Mesendoderm (in vitro differentiated cells): ENCODE measurements around the gene SCN3B.

Source experiments
- DNase-seq: peaks from one replicate; pipeline ENCODE4 v3.0.0; 2013
- H2AK5ac ChIP-seq: 2 replicates; pipeline ENCODE4 v1.6.1; 2013; ENCODE audit warnings: low read length, inconsistent platforms
- H2BK120ac ChIP-seq: 2 replicates; pipeline ENCODE4 v1.6.1; 2013; ENCODE audit warnings: low read depth, mild to moderate bottlenecking, low read length, moderate library complexity, mixed read lengths
- H2BK15ac ChIP-seq: replicated peaks from 2 replicates; pipeline ENCODE4 v1.6.1; 2013; ENCODE audit warnings: low read depth, mild to moderate bottlenecking, moderate library complexity
- H2BK5ac ChIP-seq: 2 replicates; pipeline ENCODE4 v1.6.1; 2013; ENCODE audit warnings: low read length, inconsistent platforms
- H3K18ac ChIP-seq: 2 replicates; pipeline ENCODE4 v1.6.1; 2013; ENCODE audit warnings: mild to moderate bottlenecking, low read length, mixed read lengths
- H3K23ac ChIP-seq: one replicate; pipeline ENCODE4 v1.6.1; 2013; ENCODE audit warnings: low read length
- H3K27ac ChIP-seq: 2 replicates; pipeline ENCODE4 v1.5.1; 2013; ENCODE audit warnings: low read depth, mild to moderate bottlenecking, inconsistent platforms, low read length, moderate library complexity
- H3K27me3 ChIP-seq: 2 replicates; pipeline ENCODE4 v1.6.1; 2013; ENCODE audit warnings: low read length, control low read depth, mild to moderate bottlenecking, inconsistent platforms; ENCODE audit not compliant: insufficient read depth, poor library complexity
- H3K36me3 ChIP-seq: 2 replicates; pipeline ENCODE4 v1.6.1; 2013; ENCODE audit warnings: low read length, inconsistent platforms; ENCODE audit not compliant: control insufficient read depth, insufficient read depth
- H3K4ac ChIP-seq: one replicate; pipeline ENCODE4 v1.6.1; 2013; ENCODE audit warnings: low read depth, mild to moderate bottlenecking, low read length, moderate library complexity
- H3K4me1 ChIP-seq: 2 replicates; pipeline ENCODE4 v1.6.1; 2013; ENCODE audit warnings: low read depth, low read length, inconsistent platforms; ENCODE audit not compliant: control insufficient read depth
- H3K4me2 ChIP-seq: 2 replicates; pipeline ENCODE4 v1.6.1; 2013; ENCODE audit warnings: low read length
- H3K4me3 ChIP-seq: 2 replicates; pipeline ENCODE4 v1.5.1; 2013; ENCODE audit warnings: mild to moderate bottlenecking, low read length
- H3K56ac ChIP-seq: one replicate; pipeline ENCODE4 v1.6.1; 2013; ENCODE audit warnings: low read length
- H3K79me1 ChIP-seq: 2 replicates; pipeline ENCODE4 v1.6.1; 2013; ENCODE audit warnings: low read length, inconsistent platforms
- H3K79me2 ChIP-seq: 2 replicates; pipeline ENCODE4 v1.6.1; 2013; ENCODE audit warnings: mild to moderate bottlenecking, low read length; ENCODE audit not compliant: control insufficient read depth, insufficient read depth
- H3K9ac ChIP-seq: 2 replicates; pipeline ENCODE4 v1.6.1; 2013; ENCODE audit warnings: low read length, inconsistent platforms
- H4K5ac ChIP-seq: one replicate; pipeline ENCODE4 v1.6.1; 2013; ENCODE audit warnings: low read length
- H4K8ac ChIP-seq: one replicate; pipeline ENCODE4 v1.6.1; 2013; ENCODE audit warnings: low read depth, mild to moderate bottlenecking, control low read depth, low read length, moderate library complexity
- WGBS: extraction: QIAGEN DNeasy Blood & Tissue Kit; methylation state at CpG from one replicate; pipeline ENCODE4 v1.1.7; 2013; ENCODE audit warnings: low lambda C conversion rate, missing lambda C conversion rate; ENCODE audit not compliant: insufficient coverage; ENCODE audit errors: extremely low coverage; 5-methylcytosine and 5-hydroxymethylcytosine counted together

SCN3B gene

DNA sequence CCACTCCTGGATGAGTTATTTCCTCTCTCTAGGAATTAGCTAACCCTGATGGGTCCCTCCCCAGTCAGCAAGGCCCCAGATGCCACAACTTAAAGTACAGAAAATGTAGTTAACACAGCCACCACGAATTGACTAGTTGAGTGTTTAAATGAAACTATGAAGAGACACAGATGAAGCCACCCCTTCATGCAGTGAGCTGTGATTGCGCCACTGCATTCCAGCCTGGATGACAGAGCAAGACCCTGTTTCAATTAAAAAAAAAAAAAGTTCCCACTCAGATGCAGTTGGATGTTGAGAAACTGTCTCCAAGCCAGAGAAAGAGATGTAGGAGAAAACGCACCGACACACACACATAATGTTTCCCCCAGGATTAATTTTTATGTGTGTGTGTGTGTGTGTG is 53.3 kb downstream of the SCN3B start:
- Histone ChIP-seq H2BK5ac (no peak overlapping the region), H2BK15ac (no peak overlapping the region), H3K79me1 (no peaks in the 10 kb centered on the region), H3K27me3 (no peaks in the 10 kb centered on the region), H3K4me2 (no peak overlapping the region), H3K23ac (no peak overlapping the region), H3K56ac (no peak overlapping the region), H2AK5ac (no peak overlapping the region), H3K4me1 (no peaks in the 10 kb centered on the region), H3K27ac (no peak overlapping the region), H4K5ac (no peak overlapping the region), H3K36me3 (peaks cover 3% of the 10 kb centered on the region), H3K4me3 (no peak overlapping the region), H2BK120ac (no peak overlapping the region), H3K9ac (no peak overlapping the region), H3K18ac (no peak overlapping the region), H3K4ac (no peak overlapping the region), H3K79me2 (no peaks in the 10 kb centered on the region), H4K8ac (no peak overlapping the region)
- DNase-seq: no peak
- WGBS: no CpG with 5 or more reads among the region's 4 CpGs

DNA sequence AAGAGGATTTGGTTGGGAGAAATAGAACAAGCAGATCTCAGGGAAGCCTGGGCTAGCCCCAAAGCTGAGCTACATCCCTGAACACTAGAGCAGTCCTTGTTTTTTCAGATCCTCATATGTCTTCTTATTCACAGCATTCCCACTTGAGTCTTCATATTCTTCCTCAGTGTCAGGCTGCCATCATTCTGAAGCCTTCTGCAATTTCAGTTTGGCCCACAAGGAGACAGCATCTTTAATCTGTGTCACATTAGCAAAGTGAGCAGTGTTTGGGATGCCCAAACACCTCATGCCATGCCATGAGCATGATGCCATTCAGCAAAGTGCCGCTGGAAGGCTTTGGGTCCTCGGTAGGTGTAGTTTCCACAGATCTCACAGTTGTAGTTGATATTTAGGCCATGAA is 56.6 kb downstream of the SCN3B start:
- no peak overlapping the region for H3K23ac ChIP-seq
- no peak overlapping the region for H2BK120ac ChIP-seq
- H3K79me1 ChIP-seq: no peaks in the 10 kb centered on the region
- no peaks in the 10 kb centered on the region for H3K79me2 ChIP-seq
- no peaks in the 10 kb centered on the region for H3K4me1 ChIP-seq
- no peak overlapping the region for H3K9ac ChIP-seq
- no peak overlapping the region for H4K5ac ChIP-seq
- DNase-seq: no peak
- no peak overlapping the region for H3K4me3 ChIP-seq
- H3K27ac ChIP-seq: no peak overlapping the region
- H3K36me3 ChIP-seq: no peaks in the 10 kb centered on the region
- no peak overlapping the region for H2BK15ac ChIP-seq
- H3K4me2 ChIP-seq: no peak overlapping the region
- H2AK5ac ChIP-seq: no peak overlapping the region
- no peak overlapping the region for H4K8ac ChIP-seq
- H3K27me3 ChIP-seq: no peaks in the 10 kb centered on the region
- no peak overlapping the region for H3K56ac ChIP-seq
- H3K18ac ChIP-seq: no peak overlapping the region
- WGBS: no CpG with 5 or more reads among the region's 2 CpGs
- H2BK5ac ChIP-seq: no peak overlapping the region
- H3K4ac ChIP-seq: no peak overlapping the region

DNA sequence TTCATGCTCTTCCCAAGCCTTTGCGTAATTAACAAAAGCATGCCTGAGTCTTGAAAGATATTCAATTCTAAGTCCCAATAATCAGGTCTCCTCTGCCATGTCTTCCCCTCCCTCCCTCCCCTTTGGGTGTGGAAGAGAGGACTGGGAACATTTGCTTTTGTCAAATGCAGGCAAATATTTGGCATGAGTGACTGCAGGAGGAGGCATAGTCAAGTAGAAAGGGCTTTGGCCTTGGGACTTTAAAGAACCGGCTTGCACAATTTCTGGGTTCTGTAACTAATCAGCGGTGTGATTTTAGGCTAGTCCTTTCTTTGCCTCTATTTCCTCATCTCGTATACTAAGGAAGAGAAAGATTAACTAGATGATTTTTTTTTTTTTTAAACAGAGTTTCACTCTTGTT is 59.5 kb downstream of the SCN3B start:
- H3K27ac ChIP-seq: no peak overlapping the region
- H3K36me3 ChIP-seq: no peaks in the 10 kb centered on the region
- H3K79me1 ChIP-seq: no peaks in the 10 kb centered on the region
- no peak overlapping the region for H4K8ac ChIP-seq
- no peak overlapping the region for H2BK120ac ChIP-seq
- no peak overlapping the region for H3K4ac ChIP-seq
- no peak overlapping the region for H2BK5ac ChIP-seq
- H2AK5ac ChIP-seq: no peak overlapping the region
- no peak overlapping the region for H3K18ac ChIP-seq
- no peak for DNase-seq
- H3K23ac ChIP-seq: no peak overlapping the region
- H3K4me1 ChIP-seq: no peaks in the 10 kb centered on the region
- no peak overlapping the region for H3K4me2 ChIP-seq
- H3K79me2 ChIP-seq: no peaks in the 10 kb centered on the region
- no CpG with 5 or more reads among the region's 4 CpGs for WGBS
- H3K56ac ChIP-seq: no peak overlapping the region
- no peak overlapping the region for H3K4me3 ChIP-seq
- no peak overlapping the region for H2BK15ac ChIP-seq
- no peak overlapping the region for H3K9ac ChIP-seq
- no peak overlapping the region for H4K5ac ChIP-seq
- no peaks in the 10 kb centered on the region for H3K27me3 ChIP-seq

DNA sequence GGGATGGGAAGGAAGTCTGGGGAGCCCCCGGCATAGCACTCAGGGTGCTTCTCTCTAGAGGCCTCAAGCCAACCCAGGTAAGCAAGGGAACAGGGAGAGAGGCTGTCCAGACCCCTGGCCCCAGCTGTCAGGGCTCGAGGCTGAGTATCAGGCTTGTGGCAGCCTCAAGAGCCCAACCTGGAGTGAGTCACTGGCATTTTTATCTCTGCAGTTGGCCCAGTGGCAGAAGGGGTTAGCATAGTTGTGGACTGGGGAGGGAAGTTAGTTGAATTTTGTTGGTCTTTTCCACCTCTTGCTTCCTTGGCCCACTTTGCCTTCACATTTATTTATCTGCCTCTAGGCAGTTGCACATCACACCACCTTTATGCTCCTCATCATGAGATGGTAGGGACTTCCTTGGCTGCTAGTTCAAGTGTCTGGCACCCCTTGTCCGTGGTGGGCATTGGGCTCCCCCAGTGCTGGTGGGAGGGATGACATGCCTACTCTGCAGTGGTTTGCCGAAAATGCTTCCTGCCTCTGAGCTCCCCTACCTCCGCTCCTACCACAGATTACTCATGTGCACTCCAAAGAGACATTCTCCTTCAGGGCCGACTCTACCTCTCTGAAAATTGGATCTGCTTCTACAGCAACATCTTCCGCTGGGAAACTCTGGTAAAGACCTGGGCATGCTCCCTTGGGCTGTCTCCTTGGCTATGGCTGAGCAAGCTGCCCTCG is 60.1 kb downstream of the SCN3B start:
- no CpG with 5 or more reads among the region's 8 CpGs for WGBS
- Histone ChIP-seq H3K23ac (no peak overlapping the region), H3K36me3 (no peaks in the 10 kb centered on the region), H3K9ac (no peak overlapping the region), H2BK15ac (no peak overlapping the region), H3K4me1 (no peaks in the 10 kb centered on the region), H3K27ac (no peak overlapping the region), H3K4me3 (no peak overlapping the region), H2BK120ac (no peak overlapping the region), H3K27me3 (no peaks in the 10 kb centered on the region), H3K18ac (no peak overlapping the region), H3K79me2 (no peaks in the 10 kb centered on the region), H3K4ac (no peak overlapping the region), H3K4me2 (no peak overlapping the region), H3K56ac (no peak overlapping the region), H4K5ac (no peak overlapping the region), H2AK5ac (no peak overlapping the region), H4K8ac (no peak overlapping the region), H3K79me1 (no peaks in the 10 kb centered on the region), H2BK5ac (no peak overlapping the region)
- peak; percentile 28 for DNase-seq

DNA sequence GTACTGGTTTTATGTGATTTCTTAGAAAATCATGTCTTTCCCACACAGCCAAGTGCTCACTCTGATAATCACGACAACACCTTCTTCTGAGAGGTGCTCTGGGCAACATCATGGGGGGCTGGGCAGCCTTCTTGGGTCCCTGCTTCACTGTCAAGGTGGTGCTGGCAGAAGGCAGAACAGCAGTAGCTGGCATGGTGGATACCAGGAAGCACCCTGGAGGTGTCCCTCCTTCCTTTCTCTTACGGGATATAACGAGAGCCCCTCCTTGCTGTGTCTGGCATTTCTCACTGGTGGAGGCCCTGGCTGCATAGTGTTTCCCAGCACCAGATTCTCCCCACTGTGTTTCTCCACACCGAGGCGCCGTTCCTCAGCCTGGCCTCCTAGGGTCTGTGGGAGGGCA is 60.9 kb downstream of the SCN3B start:
- Histone ChIP-seq H3K23ac (no peak overlapping the region), H4K5ac (no peak overlapping the region), H2BK120ac (no peak overlapping the region), H3K4me2 (no peak overlapping the region), H2BK15ac (no peak overlapping the region), H3K4ac (no peak overlapping the region), H3K4me1 (no peaks in the 10 kb centered on the region), H3K4me3 (no peak overlapping the region), H3K79me2 (no peaks in the 10 kb centered on the region), H3K56ac (no peak overlapping the region), H2AK5ac (no peak overlapping the region), H4K8ac (no peak overlapping the region), H3K27ac (no peak overlapping the region), H2BK5ac (no peak overlapping the region), H3K36me3 (no peaks in the 10 kb centered on the region), H3K27me3 (no peaks in the 10 kb centered on the region), H3K79me1 (no peaks in the 10 kb centered on the region), H3K9ac (no peak overlapping the region), H3K18ac (no peak overlapping the region)
- WGBS: no CpG with 5 or more reads among the region's 6 CpGs
- DNase-seq: no peak

DNA sequence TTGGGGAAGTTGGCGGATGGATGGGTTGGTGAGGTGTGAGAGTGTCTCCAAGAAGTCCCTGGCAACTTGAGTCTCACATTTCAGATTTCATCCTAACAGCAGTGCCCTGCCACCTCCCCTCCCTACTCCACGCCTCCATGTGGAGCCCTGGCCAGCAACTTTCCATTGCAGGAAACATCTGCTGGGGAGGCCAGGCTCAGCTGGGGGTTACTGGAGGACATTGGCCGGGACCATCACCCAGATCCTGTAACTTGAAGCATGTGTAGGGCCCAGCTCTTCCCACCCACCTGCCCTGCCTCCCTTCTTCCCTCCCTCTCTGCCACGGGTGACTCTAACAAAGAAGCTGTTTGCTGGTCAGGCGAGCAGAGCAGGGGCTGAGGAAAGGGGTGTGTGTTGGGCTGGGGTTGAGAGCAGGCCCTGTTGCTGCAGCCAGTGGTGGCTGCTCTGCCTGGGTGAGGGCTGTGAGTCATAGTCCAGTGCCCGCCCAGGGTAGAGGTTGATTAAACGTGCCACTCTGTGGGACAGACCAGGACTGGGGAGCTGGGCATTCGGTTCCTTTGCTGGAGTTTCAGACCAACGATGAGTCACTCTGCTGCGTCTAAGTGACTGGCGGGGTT is 64.0 kb downstream of the SCN3B start:
- no peak overlapping the region for H4K8ac ChIP-seq
- no peaks in the 10 kb centered on the region for H3K79me1 ChIP-seq
- H2AK5ac ChIP-seq: no peak overlapping the region
- no peak overlapping the region for H3K18ac ChIP-seq
- no peak overlapping the region for H4K5ac ChIP-seq
- H3K56ac ChIP-seq: no peak overlapping the region
- no peak overlapping the region for H2BK5ac ChIP-seq
- no peak overlapping the region for H3K27ac ChIP-seq
- H3K4me3 ChIP-seq: no peak overlapping the region
- no CpG with 5 or more reads among the region's 11 CpGs for WGBS
- DNase-seq: no peak
- H3K9ac ChIP-seq: no peak overlapping the region
- H3K4me1 ChIP-seq: no peaks in the 10 kb centered on the region
- H2BK120ac ChIP-seq: no peak overlapping the region
- H2BK15ac ChIP-seq: no peak overlapping the region
- no peak overlapping the region for H3K4me2 ChIP-seq
- H3K36me3 ChIP-seq: no peaks in the 10 kb centered on the region
- H3K4ac ChIP-seq: no peak overlapping the region
- no peak overlapping the region for H3K23ac ChIP-seq
- no peaks in the 10 kb centered on the region for H3K27me3 ChIP-seq
- no peaks in the 10 kb centered on the region for H3K79me2 ChIP-seq
